ENCODE data around the gene KSR1.

Gene KSR1

DNA sequence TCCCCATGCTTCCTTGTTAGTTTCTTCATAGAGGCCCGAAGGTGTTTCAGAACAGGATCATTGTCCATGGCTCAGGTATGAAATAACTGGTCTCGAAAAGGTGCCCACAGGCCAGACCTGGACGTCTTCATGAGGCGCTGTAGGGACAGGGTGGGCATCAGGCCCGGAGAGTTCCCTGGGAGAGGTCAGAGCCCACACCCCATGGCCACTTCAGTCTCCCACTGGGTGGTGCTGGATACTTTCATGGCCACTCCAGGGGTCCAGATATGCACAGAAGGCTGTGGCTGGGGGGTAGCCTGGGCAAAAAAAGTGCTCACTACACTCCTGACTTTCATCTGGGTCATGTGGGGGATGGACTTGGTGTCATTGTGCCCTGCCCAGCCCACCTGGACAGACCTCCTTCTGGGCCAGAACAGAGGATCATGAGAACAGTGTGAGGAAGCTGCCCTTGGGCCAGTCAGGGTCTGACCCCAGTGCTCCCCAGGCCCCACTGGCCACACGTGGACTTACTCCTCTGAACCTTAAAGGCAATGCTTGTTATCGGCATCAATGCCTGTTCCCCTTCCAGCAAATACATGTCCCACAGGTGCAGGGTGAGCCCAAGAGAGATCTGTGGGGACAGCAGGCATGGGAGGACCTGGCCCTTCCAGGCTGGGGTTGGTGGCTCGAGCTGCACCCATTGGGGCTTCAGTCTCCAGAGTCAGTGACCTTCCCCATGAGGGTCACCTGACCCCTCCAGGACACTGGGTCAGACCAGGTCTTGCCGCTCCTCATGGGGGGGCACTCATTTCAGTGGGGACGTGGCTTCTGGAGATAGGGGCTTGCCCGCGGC, 211.6 kb downstream of the KSR1 start:
- in situ Hi-C loops (cut with MboI; ENCODE audit: low sequenced_read_pairs) = loop anchor here (25.0 kb wide), 1 partner anchor 219 kb away; the partner anchor contains the start of gene LYRM9

DNA sequence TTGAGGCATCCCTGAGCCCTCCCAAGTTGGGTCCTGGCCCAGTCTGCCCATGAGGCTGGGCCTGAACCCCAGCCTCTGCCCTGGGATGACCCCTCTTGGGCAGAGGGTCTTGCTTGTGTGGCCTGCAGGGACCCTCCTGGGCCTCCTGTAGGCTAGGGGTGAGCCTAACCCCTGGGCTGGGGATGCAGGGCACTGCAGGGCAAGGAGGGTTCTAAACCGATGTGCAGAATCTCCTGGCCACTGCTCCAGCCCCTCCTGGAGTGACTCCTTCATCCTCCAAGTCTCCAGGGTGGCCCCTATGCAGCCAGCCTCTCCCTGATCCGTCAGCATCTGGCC, 212.2 kb downstream of the KSR1 start:
- in situ Hi-C loops (cut with MboI; ENCODE audit: low sequenced_read_pairs) = loop anchor here (25.0 kb wide), 1 partner anchor 219 kb away; the partner anchor contains the start of gene LYRM9

DNA sequence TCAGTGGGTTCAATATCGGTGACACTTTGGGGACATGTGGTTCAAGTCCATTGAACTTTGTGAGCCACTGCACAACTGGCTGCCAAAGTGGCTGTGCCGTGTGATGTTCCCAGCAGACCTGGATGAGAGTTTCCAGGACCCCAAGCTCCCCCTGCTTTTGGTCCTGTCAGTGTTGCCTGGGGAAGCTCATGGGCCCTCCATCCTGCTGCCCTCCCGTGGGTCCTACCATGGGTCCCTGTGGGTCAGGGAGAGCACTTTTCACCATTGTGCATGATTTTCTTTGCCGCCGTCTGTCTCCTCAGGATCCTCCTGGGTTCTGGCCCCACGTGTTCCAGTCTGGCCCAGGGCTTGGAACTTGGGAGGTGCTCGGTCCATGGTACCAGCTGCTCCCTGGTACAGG, 212.9 kb downstream of the KSR1 start:
- in situ Hi-C loops (cut with MboI; ENCODE audit: low sequenced_read_pairs) = loop anchor here (25.0 kb wide), 1 partner anchor 218 kb away; the partner anchor contains the start of gene LYRM9

DNA sequence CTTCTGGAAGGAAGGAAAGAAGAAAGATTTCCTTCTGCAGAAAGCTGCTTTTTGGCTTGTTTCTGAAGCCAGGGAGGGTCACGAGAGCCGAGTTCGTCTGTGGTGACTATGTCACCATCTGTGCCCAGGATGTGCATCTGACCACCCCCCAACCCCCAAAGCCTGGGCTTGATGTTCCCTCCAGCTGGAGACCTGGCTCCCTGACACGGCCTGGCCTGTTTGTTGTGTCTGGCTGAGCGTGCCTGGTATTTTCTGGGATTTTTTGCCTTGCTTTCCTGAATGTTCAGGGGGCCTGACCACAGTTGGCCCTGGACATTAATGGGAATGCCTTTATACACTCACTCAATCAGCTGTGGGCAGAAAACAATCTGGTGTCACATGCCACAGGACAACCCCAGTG, 213.6 kb downstream of the KSR1 start:
- in situ Hi-C loops (cut with MboI; ENCODE audit: low sequenced_read_pairs) = loop anchor here (25.0 kb wide), 1 partner anchor 217 kb away; the partner anchor contains the start of gene LYRM9

DNA sequence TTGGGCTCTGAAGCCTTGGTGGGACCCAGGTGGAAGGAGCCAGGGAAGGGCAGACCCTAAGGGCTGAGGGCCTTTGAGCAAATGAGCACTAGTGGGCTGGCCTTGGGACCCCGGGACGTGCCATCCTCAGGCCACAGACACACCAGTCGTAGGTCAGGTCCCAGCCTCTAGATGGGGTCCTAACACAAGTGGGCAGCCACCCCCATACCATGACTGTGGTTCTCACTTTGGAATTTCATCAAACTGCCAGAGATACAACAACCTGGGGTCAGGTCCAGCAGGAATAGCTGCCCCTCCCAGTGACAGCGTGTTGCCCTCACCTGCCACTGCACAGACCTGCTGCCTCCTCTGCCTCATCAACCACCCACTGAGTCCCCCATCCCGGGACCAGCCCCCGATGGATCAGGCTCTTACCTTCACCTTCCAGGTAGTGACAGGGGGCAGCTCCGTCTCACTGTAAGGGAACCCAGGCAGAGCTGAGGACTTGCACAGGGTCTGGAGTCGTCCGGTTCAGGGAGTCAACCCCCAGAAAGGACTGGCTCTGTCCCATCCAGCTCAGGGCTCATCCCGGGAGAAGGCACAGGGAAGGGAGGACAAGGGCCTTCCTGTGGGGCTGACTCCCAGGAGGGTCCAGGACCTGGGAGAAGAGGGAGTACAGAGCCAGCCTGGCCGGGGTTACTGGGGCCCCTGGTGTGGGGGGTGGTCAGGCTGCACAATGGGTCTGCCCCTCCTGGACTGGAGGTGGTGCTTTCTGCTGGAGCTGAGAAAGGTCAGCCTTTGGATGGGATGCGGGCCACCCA, 214.7 kb downstream of the KSR1 start:
- in situ Hi-C loops (cut with MboI; ENCODE audit: low sequenced_read_pairs) = loop anchor here (25.0 kb wide), 1 partner anchor 216 kb away; the partner anchor contains the start of gene LYRM9

DNA sequence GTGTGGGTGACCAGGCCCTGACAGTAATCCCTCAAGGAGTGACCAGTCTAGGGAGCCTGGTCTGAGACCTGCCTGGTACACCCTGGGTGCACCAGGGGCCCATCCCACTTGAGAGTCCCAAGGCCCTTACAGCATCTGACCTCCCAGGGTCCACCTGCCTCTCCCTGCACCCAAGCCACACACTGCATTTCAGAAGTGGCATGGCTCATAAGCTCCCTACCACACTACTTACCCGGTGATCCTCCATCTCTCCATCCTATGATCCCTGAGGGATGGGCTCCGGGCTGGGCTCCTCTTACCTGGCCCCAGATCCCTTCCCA, 215.3 kb downstream of the KSR1 start:
- in situ Hi-C loops (cut with MboI; ENCODE audit: low sequenced_read_pairs) = loop anchor here (25.0 kb wide), 1 partner anchor 216 kb away; the partner anchor contains the start of gene LYRM9

DNA sequence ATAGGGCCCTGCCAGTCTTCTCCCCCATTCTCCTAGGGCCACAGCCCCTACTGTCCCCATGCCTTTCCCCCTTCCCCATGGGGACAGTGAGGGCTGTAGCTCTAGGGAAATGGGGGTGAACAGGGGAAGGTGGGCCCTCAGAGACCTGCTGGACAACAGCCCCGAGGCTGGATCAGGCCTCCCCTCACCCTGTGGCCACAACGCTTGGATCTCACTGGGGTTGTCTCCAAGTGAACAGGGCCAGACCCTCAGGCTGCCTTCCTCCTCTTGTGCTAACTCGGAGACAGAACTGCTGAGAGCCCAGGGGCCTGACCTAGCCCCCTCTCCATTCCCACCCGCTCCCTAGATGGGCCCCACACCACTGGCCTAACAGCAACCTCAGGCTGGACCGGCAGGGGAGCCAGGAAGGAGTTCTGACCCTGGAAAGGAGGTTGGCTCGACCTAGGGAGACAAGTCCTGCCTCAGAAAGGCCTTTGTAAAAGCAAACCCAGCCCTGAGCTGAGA, 215.8 kb downstream of the KSR1 start:
- in situ Hi-C loops (cut with MboI; ENCODE audit: low sequenced_read_pairs) = loop anchor here (25.0 kb wide), 1 partner anchor 215 kb away; the partner anchor contains the start of gene LYRM9

DNA sequence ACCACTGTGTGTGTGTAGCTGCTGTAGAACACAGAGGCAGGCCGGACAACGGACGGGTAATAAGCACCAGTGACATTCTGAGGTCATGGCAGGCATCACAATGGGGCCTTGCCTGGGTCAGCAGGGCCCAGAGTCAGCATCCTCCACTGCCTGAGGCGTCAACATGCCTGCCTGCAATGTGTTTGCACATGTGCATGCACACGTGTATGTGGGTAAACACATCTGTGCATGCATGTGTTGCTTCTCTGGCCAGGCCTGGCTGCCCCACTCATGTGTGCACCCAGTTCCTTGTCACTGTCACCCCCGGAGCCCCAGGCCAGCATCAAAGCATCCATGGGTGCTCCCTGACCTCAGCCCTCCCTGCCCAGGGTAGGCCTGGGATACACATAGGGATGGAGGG, 218.1 kb downstream of the KSR1 start:
- in situ Hi-C loops (cut with MboI; ENCODE audit: low sequenced_read_pairs) = loop anchor here (25.0 kb wide), 1 partner anchor 213 kb away; the partner anchor contains the start of gene LYRM9
